Upper lobe of left lung (tissue), 4 donors: ENCODE data around the gene PPRC1.

ENCODE experiments used
- EP300 ChIP-seq, 4 donors: sonication (generic); formaldehyde crosslinking; IDR thresholded peaks; one replicate each; pipeline ENCODE4 v1.5.1; 2017; ENCODE audit warnings: antibody characterized with exemption in 4 of 4, control low read depth in 2 of 4
- POLR2A ChIP-seq, 4 donors: fragments of 450-650 bp; IDR thresholded peaks; one replicate each; pipeline ENCODE4 v1.5.1; 2016 to 2017; ENCODE audit warnings: antibody characterized with exemption in 4 of 4, mild to moderate bottlenecking in 2 of 4
- POLR2AphosphoS5 ChIP-seq, 2 donors: sonication (generic); formaldehyde crosslinking; IDR thresholded peaks; one replicate each; pipeline ENCODE4 v1.5.1; 2017; ENCODE audit warnings: antibody characterized with exemption in 2 of 2
- TF ChIP-seq, protein P1 (sequence below), 6 experiments: fragments of 450-650 bp in 4 of 6; fragments of 200-600 bp in 2 of 6; sonication (generic) in 2 of 6; IDR thresholded peaks; one replicate each; pipeline ENCODE4 v1.5.1; 2016 to 2019; ENCODE audit warnings: antibody characterized with exemption in 6 of 6

DNA sequence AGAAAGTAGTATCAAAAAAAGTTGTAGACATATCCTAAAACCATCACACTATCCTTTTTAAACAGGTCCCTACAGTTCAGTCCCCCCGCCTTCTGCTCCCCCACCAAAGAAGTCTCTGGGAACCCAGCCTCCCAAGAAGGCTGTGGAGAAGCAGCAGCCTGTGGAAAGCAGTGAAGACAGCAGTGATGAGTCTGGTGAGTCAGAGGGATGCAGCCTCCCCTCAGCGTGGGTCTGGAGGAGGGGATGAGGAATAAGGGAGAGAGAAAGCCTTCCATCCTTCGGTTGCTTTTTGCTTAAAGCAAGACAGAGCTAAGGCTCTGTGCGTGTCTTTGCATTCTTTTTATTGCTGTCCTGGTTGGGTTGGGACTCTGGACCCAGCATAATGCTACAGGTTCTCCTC is 27.0 kb downstream of the PPRC1 start:
- TF ChIP-seq, protein P1, sequence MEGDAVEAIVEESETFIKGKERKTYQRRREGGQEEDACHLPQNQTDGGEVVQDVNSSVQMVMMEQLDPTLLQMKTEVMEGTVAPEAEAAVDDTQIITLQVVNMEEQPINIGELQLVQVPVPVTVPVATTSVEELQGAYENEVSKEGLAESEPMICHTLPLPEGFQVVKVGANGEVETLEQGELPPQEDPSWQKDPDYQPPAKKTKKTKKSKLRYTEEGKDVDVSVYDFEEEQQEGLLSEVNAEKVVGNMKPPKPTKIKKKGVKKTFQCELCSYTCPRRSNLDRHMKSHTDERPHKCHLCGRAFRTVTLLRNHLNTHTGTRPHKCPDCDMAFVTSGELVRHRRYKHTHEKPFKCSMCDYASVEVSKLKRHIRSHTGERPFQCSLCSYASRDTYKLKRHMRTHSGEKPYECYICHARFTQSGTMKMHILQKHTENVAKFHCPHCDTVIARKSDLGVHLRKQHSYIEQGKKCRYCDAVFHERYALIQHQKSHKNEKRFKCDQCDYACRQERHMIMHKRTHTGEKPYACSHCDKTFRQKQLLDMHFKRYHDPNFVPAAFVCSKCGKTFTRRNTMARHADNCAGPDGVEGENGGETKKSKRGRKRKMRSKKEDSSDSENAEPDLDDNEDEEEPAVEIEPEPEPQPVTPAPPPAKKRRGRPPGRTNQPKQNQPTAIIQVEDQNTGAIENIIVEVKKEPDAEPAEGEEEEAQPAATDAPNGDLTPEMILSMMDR (IDR thresholded peaks at IDR 0.05), result no peak
- TF ChIP-seq EP300 (IDR thresholded peaks at IDR 0.05) (no peak), POLR2A (IDR thresholded peaks at IDR 0.05) (no peak), POLR2AphosphoS5 (IDR thresholded peaks at IDR 0.05) (no peak)
